COLO668 (cell line): ENCODE data around the gene LDLRAD3.

Experiments
- DNase-seq: peaks from one replicate; lab custom pipeline; 2025; ENCODE audit not compliant: unreplicated experiment; lab: John Stamatoyannopoulos, UW

LDLRAD3 gene

DNA sequence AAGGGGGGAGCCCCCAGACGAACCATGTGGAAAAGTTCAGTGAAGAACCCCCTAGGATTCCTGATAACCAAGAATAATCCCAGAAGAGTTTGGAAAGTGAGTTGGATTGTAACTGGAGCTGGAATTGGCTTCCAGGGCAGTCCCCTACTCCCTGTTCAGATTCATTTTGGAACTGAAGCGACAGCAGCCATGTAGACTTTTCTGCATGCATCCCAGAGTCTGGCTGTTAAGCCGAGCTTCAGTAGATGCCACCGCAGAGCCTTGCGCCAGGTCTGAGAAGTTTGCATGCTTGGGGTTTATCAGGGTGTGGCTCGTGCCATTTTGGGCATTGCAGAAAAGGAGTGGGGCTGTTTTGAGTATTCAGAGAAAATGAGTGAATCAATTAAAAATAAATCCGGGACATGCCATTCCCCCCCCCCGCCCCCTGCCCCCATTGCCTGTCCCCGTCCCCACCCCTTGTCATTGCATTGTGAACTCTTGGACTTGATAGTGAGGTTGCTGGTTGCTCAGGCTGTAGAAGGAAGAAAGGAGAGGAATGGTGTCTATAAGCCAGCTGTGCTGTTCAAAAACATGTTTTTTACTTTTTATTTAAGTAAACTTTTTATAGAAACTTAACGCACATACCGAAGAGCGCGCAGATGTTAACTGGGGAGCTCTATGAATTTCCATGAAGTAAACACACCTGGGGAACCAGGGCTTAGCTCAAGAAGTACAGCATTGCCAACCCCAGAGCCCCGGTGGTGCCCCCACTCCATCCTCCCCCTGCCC lies 71.2 kb downstream of the LDLRAD3 start:
- no peak for DNase-seq

DNA sequence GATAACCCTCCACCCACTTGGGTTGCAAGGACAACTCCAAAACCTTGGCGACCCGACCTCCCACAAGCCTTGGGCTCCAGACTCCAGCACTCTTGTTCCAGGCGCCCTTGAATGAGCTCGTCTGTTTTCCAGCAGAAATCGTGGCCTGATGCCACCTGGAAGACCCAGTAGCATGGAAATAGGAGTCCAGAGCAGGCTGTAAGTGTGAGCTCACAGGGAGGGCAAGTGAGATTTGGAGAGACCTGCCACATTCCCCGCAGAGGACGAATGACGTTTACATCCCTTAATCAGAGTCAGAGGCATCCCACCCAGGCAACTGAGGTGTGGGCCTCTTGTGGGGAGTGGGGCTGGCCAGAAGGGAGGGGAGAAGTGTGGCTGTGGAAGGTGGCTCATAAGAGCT lies 71.9 kb downstream of the LDLRAD3 start:
- no peak for DNase-seq

- DNase-seq = no peak
Observed at GRCh38 chr11:36016263-36016662, 72.4 kb downstream of the LDLRAD3 start.

DNA sequence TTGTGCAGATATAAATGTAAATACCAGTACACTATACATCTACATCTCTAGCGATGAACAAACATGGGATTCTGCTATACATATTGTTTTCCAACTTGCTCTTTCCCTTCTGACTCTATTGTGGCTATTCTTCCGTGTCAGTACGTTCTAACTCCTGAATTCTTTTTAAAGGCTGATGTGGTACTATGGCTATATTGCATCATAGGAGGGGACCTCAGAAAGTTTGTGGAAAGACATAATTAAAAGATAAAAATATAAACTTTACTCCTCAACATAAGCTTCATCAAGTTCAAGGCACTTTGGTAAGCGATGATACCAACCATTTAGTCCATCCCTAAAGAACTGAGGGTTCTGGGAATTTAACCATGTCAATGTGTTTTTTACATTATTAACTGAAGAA lies 72.8 kb downstream of the LDLRAD3 start:
- no peak for DNase-seq

DNA sequence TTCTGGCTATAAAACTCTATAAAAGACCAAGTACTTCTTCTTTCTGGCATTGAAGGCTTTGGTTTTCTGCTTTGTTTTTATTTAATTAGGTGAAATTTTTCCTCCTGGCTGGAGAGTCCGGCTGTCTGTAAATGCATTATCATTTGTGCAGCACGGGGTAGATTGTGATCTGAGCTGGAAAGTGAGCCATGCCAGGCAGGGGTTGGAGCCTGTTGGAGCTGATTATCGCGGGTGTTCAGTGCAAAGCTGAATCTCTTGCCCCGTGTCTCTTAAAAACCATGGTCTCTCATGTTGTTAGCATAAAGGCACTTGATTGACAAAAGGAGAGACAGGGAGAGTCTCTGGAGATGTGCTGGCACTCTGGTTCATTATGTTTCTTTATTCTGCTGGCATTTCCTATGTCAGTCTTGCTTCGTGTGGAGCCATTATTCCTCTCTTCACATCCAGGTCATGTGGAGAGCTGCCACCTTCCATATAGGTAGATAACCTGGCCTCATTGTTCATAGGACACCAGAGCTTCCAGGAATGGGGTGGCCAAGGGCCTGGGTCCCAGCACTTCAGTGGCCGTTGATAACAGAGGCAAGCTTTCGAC lies 75.2 kb downstream of the LDLRAD3 start:
- DNase-seq = no peak

DNA sequence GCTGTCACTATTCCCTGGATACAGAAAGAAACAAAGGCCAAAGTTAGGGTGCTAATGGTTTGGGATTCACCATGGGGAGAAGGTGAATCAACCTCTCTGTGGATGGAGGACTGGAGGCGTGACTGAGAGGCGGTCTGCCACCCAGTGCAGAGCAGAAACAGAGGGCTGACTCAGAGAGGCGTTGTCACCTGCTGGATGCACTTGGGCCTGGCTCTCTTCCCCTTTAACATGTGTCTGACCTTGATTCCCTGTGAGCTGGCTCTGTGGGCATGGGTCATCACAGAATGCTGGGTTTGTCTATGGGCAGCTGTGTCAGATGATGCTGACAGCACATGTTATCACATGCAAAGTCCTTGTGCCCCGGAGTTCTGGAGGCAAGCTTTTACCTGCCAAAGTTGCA lies 75.9 kb downstream of the LDLRAD3 start:
- DNase-seq = peak; percentile 16

- no peak for DNase-seq
Observed at GRCh38 chr11:36022882-36023281, 79.0 kb downstream of the LDLRAD3 start.

DNA sequence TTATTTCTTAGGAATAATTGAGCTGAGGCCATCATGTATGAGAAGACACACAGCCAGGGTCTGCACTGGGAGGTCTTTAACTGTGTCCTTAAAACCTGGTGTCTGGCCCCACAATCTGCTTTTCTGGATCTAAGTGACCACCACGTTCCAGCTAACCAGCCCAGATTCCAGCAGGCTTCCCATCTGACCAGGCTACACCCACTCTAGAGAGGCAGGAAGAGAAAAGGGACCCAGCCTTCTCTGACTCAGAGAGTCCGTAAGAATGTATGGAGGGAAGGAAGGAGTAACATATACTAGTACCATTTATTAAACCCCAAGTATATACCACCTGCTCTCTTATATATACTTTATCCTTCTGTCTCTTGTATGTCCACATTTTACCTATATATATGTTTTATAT lies 80.1 kb downstream of the LDLRAD3 start:
- no peak for DNase-seq

DNA sequence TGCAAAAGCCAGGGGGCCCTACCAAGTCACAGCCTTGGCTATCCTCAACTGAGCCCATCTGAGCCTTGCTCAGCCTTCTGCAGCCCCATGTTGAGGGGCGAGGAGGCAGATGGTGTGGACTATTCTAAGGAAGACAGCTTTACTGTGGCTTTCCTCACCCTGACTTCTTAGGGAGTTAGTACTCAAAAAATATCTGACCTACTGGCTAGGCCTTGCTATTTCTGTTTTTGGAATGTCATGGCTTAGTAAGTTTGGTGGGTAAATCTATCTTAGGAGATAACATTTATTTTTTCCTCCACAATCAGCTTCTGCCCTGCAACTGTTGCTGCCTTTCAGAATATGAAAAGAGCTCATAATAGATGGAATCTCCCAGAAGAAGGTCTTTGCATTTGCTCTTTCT lies 80.9 kb downstream of the LDLRAD3 start:
- DNase-seq = no peak

GRCh38 chr11:36026315-36026968 lies 82.6 kb downstream of the LDLRAD3 start:
- no peak for DNase-seq

DNA sequence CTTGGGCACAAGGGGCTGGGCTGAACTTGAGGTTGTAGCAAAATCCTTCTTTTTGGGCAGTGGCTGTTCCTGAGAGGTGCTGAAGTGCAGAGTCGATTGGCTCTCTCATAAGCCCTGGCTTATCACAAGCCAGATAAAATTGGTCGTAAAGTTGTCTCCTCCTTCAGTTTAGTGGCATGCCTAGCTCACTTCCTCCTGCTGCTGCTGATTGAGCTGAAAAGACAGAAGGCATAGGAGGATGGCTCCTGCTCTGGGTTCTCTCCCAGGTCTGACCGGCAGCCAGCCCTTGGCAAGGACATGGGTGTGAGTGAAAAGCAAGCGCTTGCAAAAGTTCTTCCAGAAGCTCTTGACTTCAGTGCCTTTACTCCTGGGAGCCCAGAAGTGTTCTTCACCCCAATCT lies 83.9 kb downstream of the LDLRAD3 start:
- DNase-seq = no peak

- DNase-seq = no peak
Observed at GRCh38 chr11:36029616-36030015, 85.8 kb downstream of the LDLRAD3 start.

GRCh38 chr11:36030731-36031281 lies 86.9 kb downstream of the LDLRAD3 start:
- no peak for DNase-seq

GRCh38 chr11:36033082-36033751 lies 89.4 kb downstream of the LDLRAD3 start:
- DNase-seq = no peak

GRCh38 chr11:36033936-36034335 lies 90.1 kb downstream of the LDLRAD3 start:
- no peak for DNase-seq

GRCh38 chr11:36034551-36035331 lies 90.9 kb downstream of the LDLRAD3 start:
- DNase-seq = no peak

GRCh38 chr11:36035454-36035853 lies 91.6 kb downstream of the LDLRAD3 start:
- DNase-seq = no peak

DNA sequence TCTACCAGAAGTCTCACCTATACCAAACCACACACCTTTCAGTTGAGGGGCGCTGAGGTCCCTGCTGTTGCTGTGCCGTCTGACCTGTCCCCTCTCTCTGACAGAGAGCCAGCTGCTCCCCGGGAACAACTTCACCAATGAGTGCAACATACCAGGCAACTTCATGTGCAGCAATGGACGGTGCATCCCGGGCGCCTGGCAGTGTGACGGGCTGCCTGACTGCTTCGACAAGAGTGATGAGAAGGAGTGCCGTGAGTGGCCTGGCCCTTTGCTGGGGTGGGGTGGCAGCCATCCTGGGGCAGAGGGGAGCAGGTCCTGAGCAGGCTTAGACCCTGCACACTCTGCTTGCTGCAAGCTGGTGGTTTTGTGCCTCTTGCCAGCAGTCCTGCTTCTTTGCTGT lies 92.1 kb downstream of the LDLRAD3 start:
- DNase-seq = no peak

DNA sequence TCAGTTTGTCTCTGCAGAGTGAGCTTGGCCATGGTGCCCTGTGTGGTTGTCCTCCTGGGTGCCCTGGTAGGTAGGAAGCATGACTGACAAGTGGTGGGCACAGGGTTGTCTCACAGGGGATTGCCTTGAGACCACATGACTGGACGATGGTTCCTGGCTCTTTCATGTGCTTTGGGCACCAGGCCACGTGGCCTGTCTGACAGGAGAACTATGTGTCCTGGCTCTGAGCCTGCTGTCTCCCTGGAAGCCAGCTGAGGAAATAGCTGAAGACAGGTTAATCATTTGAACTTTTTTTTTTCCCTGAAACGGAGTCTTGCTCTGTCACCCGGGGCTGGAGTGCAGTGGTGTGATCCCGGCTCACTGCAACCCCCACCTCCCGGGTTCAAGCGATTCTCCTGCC lies 93.2 kb downstream of the LDLRAD3 start:
- no peak for DNase-seq

GRCh38 chr11:36038541-36038940 lies 94.7 kb downstream of the LDLRAD3 start:
- DNase-seq = no peak

DNA sequence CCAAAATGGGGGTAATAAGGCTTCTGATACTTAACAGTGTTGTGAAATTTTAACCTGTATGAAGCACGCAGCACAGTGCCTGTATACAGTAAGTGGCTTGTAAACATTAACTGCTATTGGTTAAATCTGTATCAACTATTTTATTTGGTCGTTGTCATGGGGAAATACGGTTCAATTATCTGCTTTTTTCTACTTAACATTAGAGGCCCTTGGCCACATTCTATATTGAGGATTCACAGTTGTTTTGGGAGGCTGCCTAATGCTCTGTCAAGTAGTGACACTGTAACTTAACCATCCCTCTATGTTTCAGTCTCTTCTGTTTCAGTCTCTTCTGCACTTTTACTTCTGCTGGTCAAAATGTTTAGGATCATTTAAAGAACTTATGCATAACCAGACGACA lies 95.6 kb downstream of the LDLRAD3 start:
- no peak for DNase-seq
